AG04449 (cell line): ENCODE data around the gene CNTNAP2.

ENCODE experiments used
- CTCF ChIA-PET: fragments of 350-600 bp; formaldehyde crosslinking; extraction: SDS; loops from one replicate; lab custom pipeline; 2021; ENCODE audit warnings: antibody characterized with exemption; lab: Yijun Ruan, JAX
- POLR2A ChIA-PET: fragments of 400-600, 350-600 bp; formaldehyde crosslinking; extraction: SDS; loops from one replicate; lab custom pipeline; 2020; ENCODE audit warnings: antibody characterized with exemption, inconsistent platforms; lab: Yijun Ruan, JAX
- DNase-seq: peaks from one replicate; pipeline ENCODE4 v3.0.0-alpha.2; 2010; ENCODE audit warnings: low read depth, low spot score
- H3K4me3 ChIP-seq: 2 replicates; pipeline ENCODE4 v1.5.1; 2011; ENCODE audit warnings: low read depth, mild to moderate bottlenecking, control low read depth, low read length
- CTCF ChIP-seq: IDR thresholded peaks from one replicate; pipeline ENCODE4 v1.5.1; 2011; ENCODE audit warnings: mild to moderate bottlenecking, moderate library complexity, low read length, control low read depth, inconsistent platforms; ENCODE audit not compliant: insufficient read depth; ENCODE audit errors: missing control alignments

The CNTNAP2 gene

GRCh38 chr7:147681530-147681929 lies 1564.9 kb downstream of the CNTNAP2 start:
- CTCF ChIA-PET = no interaction called here

GRCh38 chr7:147700702-147701101 lies 1584.1 kb downstream of the CNTNAP2 start:
- no peak for TF ChIP-seq CTCF
- CTCF ChIA-PET = no interaction called here

More at GRCh38 chr7:147681530-147681929, 1564.9 kb downstream of the CNTNAP2 start:
- no peak overlapping the region for H3K4me3 ChIP-seq
- TF ChIP-seq CTCF = no peak
- POLR2A ChIA-PET = no interaction called here
- no peak for DNase-seq

DNA sequence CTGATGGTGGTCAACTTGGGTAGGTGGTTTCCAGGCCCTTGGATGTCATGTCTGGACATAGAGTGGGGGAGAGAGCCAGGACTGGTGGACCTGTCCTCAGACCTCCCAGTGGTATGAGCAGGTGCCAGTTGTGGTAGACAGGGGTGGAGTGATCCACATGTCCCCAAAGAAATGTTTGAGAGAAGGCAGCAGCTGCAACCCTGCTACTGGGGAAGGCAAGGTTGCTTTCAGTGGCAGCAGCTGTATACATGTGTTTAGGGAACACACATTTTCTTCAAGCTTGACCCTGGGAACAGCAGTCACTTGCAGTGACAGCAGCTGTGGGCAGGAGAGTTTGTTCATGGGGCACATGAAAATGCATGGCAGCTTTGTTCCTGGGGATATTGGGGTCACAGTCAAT lies 1591.3 kb downstream of the CNTNAP2 start:
- ChIA-PET POLR2A (no interaction called here), CTCF (no interaction called here)
- H3K4me3 ChIP-seq = no peak overlapping the region
- no peak for TF ChIP-seq CTCF
- no peak for DNase-seq

More at GRCh38 chr7:147700702-147701101, 1584.1 kb downstream of the CNTNAP2 start:
- no peak for DNase-seq
- POLR2A ChIA-PET = no interaction called here
- H3K4me3 ChIP-seq = no peak overlapping the region

DNA sequence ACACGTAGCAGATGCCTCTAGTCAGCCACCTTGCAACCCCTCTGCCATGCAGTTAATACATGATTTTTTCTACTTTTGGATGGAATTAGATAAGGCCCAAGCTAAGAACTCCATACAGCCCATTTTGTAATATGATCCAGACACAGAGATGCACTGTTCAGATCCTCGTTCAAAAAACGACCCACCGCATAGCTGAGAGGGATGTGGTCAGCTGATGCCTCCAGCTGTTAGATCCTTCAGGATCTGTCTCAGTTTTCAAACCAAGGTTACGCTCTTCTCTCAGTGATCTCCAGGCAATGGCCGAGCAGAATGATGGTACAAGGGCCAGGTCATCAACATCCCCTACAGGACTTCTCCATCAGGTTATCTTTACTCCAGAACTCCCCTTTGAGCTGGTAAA lies 1592.3 kb downstream of the CNTNAP2 start:
- H3K4me3 ChIP-seq = no peak overlapping the region
- no peak for TF ChIP-seq CTCF
- ChIA-PET POLR2A (no interaction called here), CTCF (no interaction called here)
- DNase-seq = no peak

- no peak for DNase-seq
- H3K4me3 ChIP-seq = no peak overlapping the region
- CTCF ChIA-PET = no interaction called here
- no peak for TF ChIP-seq CTCF
- POLR2A ChIA-PET = no interaction called here
Observed at GRCh38 chr7:147711447-147711846, 1594.8 kb downstream of the CNTNAP2 start.

DNA sequence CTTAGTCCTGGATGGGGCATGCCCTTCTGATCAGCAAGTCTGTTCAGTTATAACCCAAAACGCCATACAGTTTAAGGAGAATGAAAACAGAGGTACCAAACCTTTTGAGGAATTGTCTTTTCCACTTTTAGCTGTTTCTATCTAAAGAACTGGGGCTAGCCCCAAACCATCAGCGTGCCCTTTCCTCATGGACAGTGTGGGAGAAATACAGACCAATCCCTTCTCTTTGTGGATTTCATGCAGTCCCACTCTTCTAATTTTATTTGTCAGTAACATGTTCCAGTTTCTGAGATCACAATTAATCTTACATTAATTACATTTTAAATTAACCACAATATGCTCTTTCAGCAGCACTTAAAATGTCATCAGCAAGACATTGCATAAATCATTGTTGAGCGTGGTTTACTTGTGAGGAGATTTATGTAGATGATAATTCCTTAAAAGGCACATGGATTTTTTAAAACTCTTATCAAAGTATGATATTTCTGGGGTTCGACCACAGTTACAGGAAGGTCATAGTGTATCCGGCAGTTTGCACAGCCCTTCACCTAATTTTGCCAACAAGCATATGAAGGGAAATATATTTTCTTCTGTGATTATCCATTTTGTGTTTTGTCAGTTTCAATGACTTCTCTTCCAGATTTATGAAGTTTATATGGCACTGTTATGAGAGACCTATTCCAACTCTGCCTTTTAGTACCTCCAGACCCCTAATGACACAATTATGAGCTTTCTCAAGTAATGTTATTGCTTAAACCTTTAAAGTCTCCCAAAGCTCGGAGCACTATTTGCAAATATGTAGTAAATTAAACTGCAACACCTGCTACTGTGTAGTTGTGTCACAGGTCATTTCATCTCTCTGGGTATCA lies 1605.6 kb downstream of the CNTNAP2 start:
- no peak for TF ChIP-seq CTCF
- ChIA-PET POLR2A (no interaction called here), CTCF (no interaction called here)
- DNase-seq = no peak
- H3K4me3 ChIP-seq = no peak overlapping the region
